ENCODE results near the gene DCTPP1.
"Not testable (repeated sequence)": the region's sequence is repeated elsewhere in the genome, so short reads cannot be mapped to it uniquely, and the experiment has no call there.

DCTPP1 gene

GRCh38 chr16:30409125-30410060, 20.4 kb downstream of the DCTPP1 start:
- peak; percentile 80 to 93 for DNase-seq

GRCh38 chr16:30407804-30408534, 21.9 kb downstream of the DCTPP1 start:
- DNase-seq: no peak

- DNase-seq: peak; percentile 78 to 95
These were observed 22.6 kb downstream of the DCTPP1 start, which contains the start of gene ZNF771 for GRCh38 chr16:30407102-30407803. ZNF771 (plus strand) TSS chr16:30407606; CDS start chr16:30408054, 448 bp downstream.

GRCh38 chr16:30406795-30407101, 23.1 kb downstream of the DCTPP1 start:
- DNase-seq: no peak

GRCh38 chr16:30401768-30402425, 27.9 kb downstream of the DCTPP1 start:
- no peak for DNase-seq

GRCh38 chr16:30399435-30400186, 30.2 kb downstream of the DCTPP1 start:
- DNase-seq: peak in 1 of 2 experiments; percentile 28

- DNase-seq: no peak
These were observed 31.0 kb downstream of the DCTPP1 start for GRCh38 chr16:30398661-30399434.

- no peak for DNase-seq
These were observed 31.8 kb downstream of the DCTPP1 start for GRCh38 chr16:30397776-30398660.

GRCh38 chr16:30397056-30397455, 32.8 kb downstream of the DCTPP1 start:
- no peak for DNase-seq

GRCh38 chr16:30396627-30397026, 33.2 kb downstream of the DCTPP1 start:
- DNase-seq: not testable (repeated sequence)

- peak; percentile 22 to 46 for DNase-seq
These were observed 33.7 kb downstream of the DCTPP1 start for GRCh38 chr16:30395992-30396585.

GRCh38 chr16:30395155-30395991, 34.5 kb downstream of the DCTPP1 start, which contains the start of gene ZNF48:
ZNF48 (plus strand) TSS chr16:30395420; CDS start chr16:30395795, 375 bp downstream.
- DNase-seq: peak; percentile 81 to 97

- peak in 1 of 2 experiments; percentile 49 for DNase-seq
These were observed 35.2 kb downstream of the DCTPP1 start for GRCh38 chr16:30394592-30395154.

GRCh38 chr16:30383521-30383920, 46.3 kb downstream of the DCTPP1 start:
- no peak for DNase-seq

- no peak for DNase-seq
These were observed 47.5 kb downstream of the DCTPP1 start, which contains the start of gene SEPTIN1 for GRCh38 chr16:30382111-30382881. SEPTIN1 (minus strand) TSS chr16:30382561; CDS start chr16:30382542, 19 bp downstream.

GRCh38 chr16:30381291-30382041, 48.4 kb downstream of the DCTPP1 start:
- no peak for DNase-seq
